ENCODE data around the gene MYL5.
"Not testable (repeated sequence)": the region's sequence is repeated elsewhere in the genome, so short reads cannot be mapped to it uniquely, and the experiment has no call there.

MYL5 gene, protein sequence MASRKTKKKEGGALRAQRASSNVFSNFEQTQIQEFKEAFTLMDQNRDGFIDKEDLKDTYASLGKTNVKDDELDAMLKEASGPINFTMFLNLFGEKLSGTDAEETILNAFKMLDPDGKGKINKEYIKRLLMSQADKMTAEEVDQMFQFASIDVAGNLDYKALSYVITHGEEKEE

GRCh38 chr4:674172-675035 lies at the start of gene MYL5, which contains the start of gene ATP5ME:
Gene MYL5, plus strand, starts transcription at chr4:674542. Its CDS starts 3,485 bp downstream, at chr4:678027.
Gene ATP5ME, minus strand, starts transcription at chr4:674276. Its CDS starts 29 bp downstream, at chr4:674247.
- peak; percentile 97 for DNase-seq

GRCh38 chr4:624705-625590 lies 49.4 kb upstream of the MYL5 start, which contains the start of gene PDE6B:
Gene PDE6B, plus strand, starts transcription at chr4:625573. Its CDS starts 54 bp downstream, at chr4:625627.
- no peak for DNase-seq

DNA sequence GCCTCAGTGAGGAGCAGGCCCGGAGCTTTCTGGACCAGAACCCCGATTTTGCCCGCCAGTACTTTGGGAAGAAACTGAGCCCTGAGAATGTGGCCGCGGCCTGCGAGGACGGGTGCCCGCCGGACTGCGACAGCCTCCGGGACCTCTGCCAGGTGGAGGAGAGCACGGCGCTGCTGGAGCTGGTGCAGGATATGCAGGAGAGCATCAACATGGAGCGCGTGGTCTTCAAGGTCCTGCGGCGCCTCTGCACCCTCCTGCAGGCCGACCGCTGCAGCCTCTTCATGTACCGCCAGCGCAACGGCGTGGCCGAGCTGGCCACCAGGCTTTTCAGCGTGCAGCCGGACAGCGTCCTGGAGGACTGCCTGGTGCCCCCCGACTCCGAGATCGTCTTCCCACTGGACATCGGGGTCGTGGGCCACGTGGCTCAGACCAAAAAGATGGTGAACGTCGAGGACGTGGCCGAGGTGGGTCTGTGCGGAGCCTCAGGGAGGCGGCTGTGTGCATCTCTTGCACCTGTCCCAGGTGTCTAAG lies 48.6 kb upstream of the MYL5 start:
- no peak for DNase-seq

GRCh38 chr4:626201-627091 lies 47.9 kb upstream of the MYL5 start:
- DNase-seq: no peak

- no peak for DNase-seq
Observed at GRCh38 chr4:627347-628125, 46.8 kb upstream of the MYL5 start.

DNA sequence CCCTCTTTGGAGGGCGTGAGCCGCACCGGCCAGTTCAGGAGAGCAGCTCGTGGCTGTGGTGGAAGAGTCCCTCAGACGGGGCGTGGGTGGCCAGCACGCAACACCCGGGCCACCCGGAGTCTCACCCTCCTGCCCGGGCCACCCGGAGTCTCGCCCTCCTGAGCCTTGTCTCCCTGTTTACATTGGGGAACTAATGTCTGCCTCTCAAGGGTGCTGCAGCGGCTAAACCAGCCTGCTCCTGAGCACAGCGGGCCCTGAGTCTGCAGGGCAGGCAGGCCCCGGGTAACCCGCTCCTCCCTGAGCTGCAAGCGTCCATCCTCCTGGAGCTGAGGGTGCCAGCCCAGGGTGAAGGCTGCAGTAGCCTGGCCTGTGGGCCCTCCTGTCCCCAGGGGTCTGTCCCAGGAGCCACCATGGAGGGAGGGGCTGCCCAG lies 46.0 kb upstream of the MYL5 start:
- no peak for DNase-seq

- no peak for DNase-seq
Observed at GRCh38 chr4:628821-629635, 45.3 kb upstream of the MYL5 start.

DNA sequence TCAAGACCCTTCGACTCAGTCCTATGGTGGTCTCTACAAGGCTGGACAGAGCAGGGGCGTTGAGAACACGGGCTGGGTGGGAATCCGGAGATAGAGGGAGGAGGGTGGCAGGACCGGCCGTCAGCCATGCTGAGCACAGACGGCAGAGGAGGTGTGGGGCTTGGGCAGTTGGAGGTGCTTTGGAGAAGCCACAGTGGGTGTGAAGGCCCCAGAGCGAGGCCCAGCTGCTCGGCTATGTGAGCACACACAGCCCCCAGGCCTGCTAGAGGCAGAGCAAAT lies 44.8 kb upstream of the MYL5 start:
- DNase-seq: no peak

DNA sequence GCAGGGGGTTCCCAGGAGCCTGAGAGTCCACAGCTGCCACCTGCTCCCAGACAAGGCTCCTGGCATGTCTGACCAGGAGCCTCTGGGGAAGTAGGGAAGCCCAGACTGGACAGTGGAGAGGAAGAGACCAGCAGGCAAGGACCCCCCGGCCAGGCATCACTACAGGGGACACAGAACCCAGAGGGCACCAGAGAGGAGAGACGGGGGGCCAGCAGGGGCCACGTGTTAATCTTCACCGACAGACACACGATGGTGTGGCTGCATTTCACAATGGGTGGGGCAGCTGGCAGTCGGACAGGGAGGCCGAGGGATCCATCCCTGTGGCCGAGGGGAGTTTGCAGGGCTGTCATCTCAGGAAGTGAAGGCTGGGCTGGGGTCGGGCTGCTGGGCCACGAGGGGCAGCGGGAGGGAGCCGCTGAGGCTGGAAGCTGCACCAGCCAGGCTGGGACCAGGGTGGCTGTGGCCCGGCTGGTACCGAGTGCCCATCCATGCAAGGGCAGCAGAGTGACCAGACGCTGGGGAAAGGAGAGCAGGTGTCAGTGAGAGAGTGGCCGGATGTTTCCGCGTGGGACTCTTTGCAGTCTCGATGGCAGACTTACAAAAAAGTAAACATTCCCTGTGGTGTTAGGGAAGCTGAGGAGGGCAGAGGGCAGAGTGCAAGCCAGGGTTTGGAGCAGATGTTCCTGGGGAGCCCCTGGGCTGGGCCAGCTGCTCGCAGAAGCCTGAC lies 44.3 kb upstream of the MYL5 start:
- no peak for DNase-seq

DNA sequence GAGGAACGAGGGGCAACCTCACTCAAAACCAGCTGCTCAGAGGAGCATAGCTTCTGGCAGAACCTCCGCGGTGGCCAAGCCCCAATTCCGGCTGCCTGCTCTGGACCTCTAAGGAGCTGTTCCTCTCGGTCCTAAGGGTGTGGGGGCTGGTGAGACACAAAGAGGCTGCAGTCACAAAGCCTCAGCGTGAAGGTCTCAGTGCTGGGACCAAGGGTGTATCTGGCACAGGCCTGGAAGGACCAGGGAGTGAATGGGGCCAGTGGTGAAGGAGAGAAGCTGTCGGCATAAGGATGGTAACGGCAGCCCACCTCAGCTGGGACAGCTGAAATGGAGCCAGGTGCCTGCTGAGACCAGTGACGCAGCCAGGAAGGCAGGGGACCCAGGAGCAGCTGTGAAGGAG lies 43.7 kb upstream of the MYL5 start:
- DNase-seq: no peak

- DNase-seq: no peak
Observed at GRCh38 chr4:632196-632790, 42.0 kb upstream of the MYL5 start.

DNA sequence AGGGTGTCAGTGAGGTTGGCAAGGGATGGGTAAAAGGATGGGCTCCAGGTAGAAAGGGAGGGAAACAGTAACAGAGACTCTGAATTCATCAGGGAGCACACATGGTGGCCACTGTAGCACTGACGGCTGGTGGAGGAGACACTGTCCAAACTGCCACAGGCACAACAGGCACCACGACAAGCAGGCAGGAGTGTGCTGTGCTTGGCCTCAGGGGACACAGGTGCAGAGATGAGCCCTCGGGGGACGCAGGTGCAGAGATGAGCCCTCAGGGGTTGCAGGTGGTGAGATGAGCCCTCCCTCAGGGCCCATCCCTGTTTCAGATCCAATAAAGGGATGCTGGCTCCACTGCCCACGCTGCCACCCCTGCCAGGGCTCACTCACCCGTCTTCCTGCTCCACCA lies 41.4 kb upstream of the MYL5 start:
- no peak for DNase-seq

DNA sequence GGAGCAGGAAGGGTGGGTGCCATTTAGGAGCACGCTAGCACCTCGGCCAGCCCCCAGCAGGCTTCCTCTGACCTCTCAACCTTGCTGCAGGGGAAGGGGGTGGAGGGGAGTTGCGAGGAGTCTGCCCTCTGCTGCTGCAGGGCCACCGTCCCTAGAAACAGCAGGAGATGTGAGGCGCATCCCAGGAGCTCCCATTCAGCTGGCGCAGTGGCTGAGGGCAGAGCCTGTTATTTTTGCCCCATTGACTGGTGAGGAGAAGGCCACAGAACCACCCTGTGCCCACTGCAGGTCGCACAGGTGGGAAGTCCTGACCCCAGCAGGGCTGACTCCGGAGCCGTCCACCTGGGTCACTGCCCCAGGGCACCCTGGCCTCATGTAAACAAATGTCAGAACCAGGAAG lies 40.9 kb upstream of the MYL5 start:
- no peak for DNase-seq

GRCh38 chr4:633976-634598 lies 40.3 kb upstream of the MYL5 start:
- DNase-seq: no peak

DNA sequence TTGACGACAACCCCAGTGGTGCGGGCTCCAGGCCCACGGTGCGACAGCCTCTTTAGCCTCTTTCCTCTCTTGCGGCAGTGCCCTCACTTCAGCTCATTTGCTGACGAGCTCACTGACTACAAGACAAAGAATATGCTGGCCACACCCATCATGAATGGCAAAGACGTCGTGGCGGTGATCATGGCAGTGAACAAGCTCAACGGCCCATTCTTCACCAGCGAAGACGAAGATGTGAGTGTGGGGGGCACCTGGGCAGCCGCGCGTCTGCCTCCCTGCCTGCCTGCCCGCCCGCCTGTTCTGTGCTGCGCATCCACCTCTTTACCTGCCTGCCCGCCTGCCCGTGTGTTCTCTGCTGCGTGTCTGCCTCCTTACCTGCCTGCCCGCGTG lies 39.8 kb upstream of the MYL5 start:
- DNase-seq: no peak

- DNase-seq: not testable (repeated sequence)
Observed at GRCh38 chr4:635066-635835, 39.1 kb upstream of the MYL5 start.

DNA sequence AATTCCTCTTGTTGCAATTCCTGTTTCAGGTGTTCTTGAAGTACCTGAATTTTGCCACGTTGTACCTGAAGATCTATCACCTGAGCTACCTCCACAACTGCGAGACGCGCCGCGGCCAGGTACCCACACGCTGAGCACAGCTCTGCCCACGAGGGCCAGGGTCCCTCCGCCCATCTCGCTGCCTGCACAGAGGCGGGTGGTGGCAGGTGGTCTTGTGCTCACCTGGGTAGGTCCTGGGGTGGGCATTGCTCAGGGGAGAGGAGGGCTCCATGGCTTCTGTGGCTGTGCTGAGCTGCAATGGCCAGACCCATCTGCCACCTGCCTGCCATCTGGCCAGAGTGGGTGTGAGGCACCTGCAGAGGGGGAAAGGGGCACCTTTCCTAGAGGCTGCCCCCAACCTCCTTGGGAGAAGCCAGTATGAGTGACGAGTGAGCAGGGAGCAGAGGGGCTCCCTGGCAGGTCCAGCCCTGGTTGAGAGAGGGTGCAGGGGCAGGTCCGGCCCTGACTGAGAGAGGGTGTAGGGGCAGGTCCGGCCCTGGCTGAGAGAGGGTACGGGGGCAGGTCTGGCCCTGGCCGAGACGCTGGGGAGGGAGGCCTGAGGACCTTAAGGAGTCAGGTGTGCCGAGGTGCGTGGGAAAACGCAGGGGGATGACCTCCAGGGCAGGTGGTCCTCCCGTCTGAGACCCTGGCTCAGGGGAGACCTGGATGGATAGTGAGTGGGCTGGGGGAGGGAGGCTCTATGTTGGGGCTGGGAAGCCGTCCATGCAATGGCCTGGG lies 38.3 kb upstream of the MYL5 start:
- DNase-seq: no peak
